K562 (cell line): Measurements from ENCODE around the gene MRPS18B. TPM values are rescaled to one million over a fixed set of nuclear protein-coding genes. Genes with fewer than 3 reads are reported as not detected.

Experiments
- ATF7 ChIP-seq: fragments of 450-650 bp; IDR thresholded peaks from 2 replicates; pipeline ENCODE4 v1.7.1; 2014; ENCODE audit warnings: mild to moderate bottlenecking, moderate library complexity
- CTBP1 ChIP-seq: fragments of 450-650 bp; IDR thresholded peaks from 2 replicates; pipeline ENCODE4 v1.6.1; 2016; ENCODE audit warnings: borderline replicate concordance
- ETS2 ChIP-seq: IDR thresholded peaks from 2 replicates; pipeline ENCODE4 v1.6.1; 2016; ENCODE audit warnings: borderline replicate concordance, missing genetic modification characterization, mild to moderate bottlenecking, moderate library complexity, missing compliant biosample characterization; ENCODE audit not compliant: poor library complexity, severe bottlenecking
- FOXP1 ChIP-seq: sonication (generic); formaldehyde crosslinking; IDR thresholded peaks from 2 replicates; pipeline ENCODE4 v1.8.0; 2022; ENCODE audit warnings: mild to moderate bottlenecking, missing genetic modification reagents
- HCFC1 ChIP-seq: IDR thresholded peaks from 2 replicates; pipeline ENCODE4 v1.6.1; 2012; ENCODE audit warnings: low read depth, low read length, improper control_type of control experiment
- HIVEP1 ChIP-seq: fragments of 250-450 bp; sonication (Bioruptor Pico); IDR thresholded peaks from 2 replicates; pipeline ENCODE4 v1.4.0; 2020; ENCODE audit warnings: mild to moderate bottlenecking
- HMG20B ChIP-seq: fragments of 250-450 bp; sonication (Bioruptor Pico); IDR thresholded peaks from 2 replicates; pipeline ENCODE4 v1.5.0; 2021; ENCODE audit warnings: mild to moderate bottlenecking
- HNRNPUL1 ChIP-seq: fragments of 200-400 bp; formaldehyde crosslinking; IDR thresholded peaks from 2 replicates; pipeline ENCODE4 v1.6.1; 2017; ENCODE audit warnings: low read length
- KDM1A ChIP-seq, 2 experiments: fragments of 450-650 bp; IDR thresholded peaks; 2 replicates each; pipeline ENCODE4 v1.6.1; 2016; ENCODE audit warnings: mild to moderate bottlenecking in 2 of 2
- MCM3 ChIP-seq: fragments of 450-650 bp; IDR thresholded peaks from 2 replicates; pipeline ENCODE4 v1.6.1; 2016
- NR3C1 ChIP-seq: sonication (generic); formaldehyde crosslinking; IDR thresholded peaks from 2 replicates; pipeline ENCODE4 v1.8.1; 2022; ENCODE audit warnings: missing genetic modification reagents
- RBM25 ChIP-seq: fragments of 200-400 bp; formaldehyde crosslinking; IDR thresholded peaks from 2 replicates; pipeline ENCODE4 v1.6.1; 2018; ENCODE audit warnings: low read length, low read depth, moderate library complexity; ENCODE audit not compliant: severe bottlenecking
- RFX5 ChIP-seq: IDR thresholded peaks from 2 replicates; pipeline ENCODE4 v1.6.1; 2011; ENCODE audit warnings: low read depth, mild to moderate bottlenecking, improper control_type of control experiment, low read length
- SMARCA4 ChIP-seq: fragments of 450-650 bp; IDR thresholded peaks from 2 replicates; pipeline ENCODE4 v1.6.1; 2016
- SUPT5H ChIP-seq: fragments of 450-650 bp; IDR thresholded peaks from 2 replicates; pipeline ENCODE4 v1.6.1; 2016
- U2AF2 ChIP-seq: fragments of 200-400 bp; formaldehyde crosslinking; optimal IDR thresholded peaks from 2 replicates; pipeline ENCODE3; 2017; ENCODE audit warnings: low read depth, mild to moderate bottlenecking, low read length
- ZC3H8 ChIP-seq: fragments of 450-650 bp; IDR thresholded peaks from 2 replicates; pipeline ENCODE4 v1.6.1; 2017
- ZNF121 ChIP-seq: sonication (generic); formaldehyde crosslinking; conservative IDR thresholded peaks from 2 replicates; pipeline ENCODE4 v1.8.0; 2022; ENCODE audit warnings: missing genetic modification reagents
- ZNF133 ChIP-seq: fragments of 250-450 bp; sonication (Bioruptor Pico); IDR thresholded peaks from 2 replicates; pipeline ENCODE4 v1.4.0; 2020; ENCODE audit warnings: mild to moderate bottlenecking
- ZNF24 ChIP-seq: fragments of 450-650 bp; IDR thresholded peaks from 2 replicates; pipeline ENCODE4 v1.6.1; 2016
- ZNF280B ChIP-seq: fragments of 250-450 bp; sonication (Bioruptor Pico); IDR thresholded peaks from 2 replicates; pipeline ENCODE4 v1.5.1; 2021; ENCODE audit warnings: mild to moderate bottlenecking
- ZNF282 ChIP-seq: sonication (generic); formaldehyde crosslinking; IDR thresholded peaks from 2 replicates; pipeline ENCODE4 v1.8.1; 2023; ENCODE audit warnings: missing genetic modification reagents
- ZNF41 ChIP-seq: fragments of 250-450 bp; sonication (Bioruptor Pico); conservative IDR thresholded peaks from 2 replicates; pipeline ENCODE4 v1.4.0; 2020; ENCODE audit warnings: mild to moderate bottlenecking
- ZNF507 ChIP-seq: conservative IDR thresholded peaks from 2 replicates; pipeline ENCODE4 v1.6.1; 2017; ENCODE audit warnings: missing genetic modification characterization, missing compliant biosample characterization
- ZNF764 ChIP-seq: fragments of 250-450 bp; sonication (Bioruptor Pico); IDR thresholded peaks from 2 replicates; pipeline ENCODE4 v1.4.0; 2020; ENCODE audit warnings: low read depth, mild to moderate bottlenecking, moderate library complexity
- polyA plus RNA-seq, 8 experiments: library from polyadenylated mRNA; depleted of rRNA in 4 of 8; stranded (reverse) in 5 of 8; unstranded in 3 of 8; fragments of >200 nt; fragmentation: Nextera tagmentation in 2 of 8; fragmentation: Illumina TruSeq in 1 of 8; extraction: Ambion mirVana in 2 of 8; extraction: Trizol in 1 of 8; gene quantifications; 2 replicates each; pipeline versions ENCODE4 v1.2.1 to v1.2.3, GENCODE V29; 2011 to 2014; ENCODE audit warnings: inconsistent platforms in 1 of 8, missing spikeins in 1 of 8
- total RNA-seq, 7 experiments: library from RNA; depleted of rRNA in 6 of 7; stranded (reverse); fragments of >200 nt in 6 of 7; fragmentation: Illumina TruSeq in 2 of 7; extraction: Trizol in 2 of 7; gene quantifications; 2 replicates each; pipeline versions ENCODE4 v1.2.1 to v1.2.3, GENCODE V29; 2011 to 2021; ENCODE audit warnings: low replicate concordance in 1 of 7
- TF ChIP-seq, protein P1 (sequence below): fragments of 250-450 bp; sonication (Bioruptor Pico); IDR thresholded peaks from 2 replicates; pipeline ENCODE4 v1.9.0; 2021; ENCODE audit warnings: mild to moderate bottlenecking
- TF ChIP-seq, protein P2 (sequence below), 2 experiments: fragments of 450-650 bp; IDR thresholded peaks; 2 replicates each; pipeline ENCODE4 v1.6.1; 2016
- TF ChIP-seq, protein P3 (sequence below): fragments of 450-650 bp; formaldehyde crosslinking; IDR thresholded peaks from 2 replicates; pipeline ENCODE4 v1.4.0; 2020; ENCODE audit warnings: mild to moderate bottlenecking, mixed read lengths

MRPS18B gene
- total and polyA plus RNA-seq, 9 of the 15 experiments (the other 6 are each of a cell fraction or from before 2014, with no cell fraction given): 132 to 383 (median 178) TPM

DNA sequence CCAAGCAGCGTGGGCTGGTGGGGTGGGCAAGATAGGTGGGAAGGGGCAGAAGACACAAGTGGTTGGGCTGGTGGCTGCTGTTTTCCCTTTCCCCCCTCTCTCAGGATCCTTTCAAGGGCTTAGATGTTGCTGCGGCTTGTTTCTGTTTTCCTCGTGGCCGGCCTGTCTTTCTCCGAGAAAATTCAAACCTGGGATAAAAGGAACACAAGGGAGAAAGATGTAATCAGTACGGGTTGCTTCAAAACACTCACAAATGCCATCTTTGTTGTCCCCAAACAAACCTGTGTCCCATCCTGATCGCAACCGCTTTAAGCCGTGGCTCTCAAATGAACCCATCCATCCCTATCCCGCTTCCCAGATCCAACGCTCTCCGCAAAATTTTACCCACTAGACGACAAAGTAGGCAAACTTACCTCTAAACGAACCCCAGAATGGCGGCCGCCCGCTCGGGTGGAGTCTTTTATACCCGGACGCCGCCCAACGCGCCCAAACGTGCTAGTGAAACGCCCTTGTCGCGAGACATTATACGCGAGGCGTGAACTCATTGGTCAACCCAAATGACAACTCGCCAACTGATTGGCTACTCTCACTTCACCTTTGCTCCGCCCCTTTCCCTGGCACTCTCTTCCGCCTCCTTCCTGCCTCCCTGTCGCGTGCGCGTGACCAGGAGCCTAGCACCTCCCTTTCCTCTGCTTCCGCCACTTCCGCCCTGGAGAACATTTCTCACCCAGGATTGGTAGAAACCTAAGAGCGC lies 652 bp upstream of the MRPS18B start, which contains the start of gene PPP1R10 (continued):
- TF ChIP-seq ATF7 (no peak), MCM3 (no peak), HCFC1 (peak; percentile 67; the same call in 1 of the 2 replicates), HNRNPUL1 (no peak; the same call in none of the 2 replicates), ZNF133 (CRISPR knock-in tag) (0 out of 2 replicates have a peak, but pooled peaks have one; percentile 21), ZNF507 (tag) (no peak), HMG20B (CRISPR knock-in tag) (peak; percentile 95; the same call in 1 of the 2 replicates), ZNF24 (no peak), KDM1A (IDR thresholded peaks at IDR 0.05) (no peak), ETS2 (no peak), ZNF282 (CRISPR knock-in tag) (no peak), ZC3H8 (peak; percentile 73; the same call in 1 of the 2 replicates), ZNF764 (CRISPR knock-in tag) (no peak), SMARCA4 (peak; percentile 42), ZNF280B (0 out of 2 replicates have a peak, but pooled peaks have one; percentile 5), RBM25 (peak; percentile 76), HIVEP1 (CRISPR knock-in tag) (peak; percentile 56; the same call in 1 of the 2 replicates), ZNF41 (CRISPR knock-in tag) (peak; percentile 82), SUPT5H (peak; percentile 100), RFX5 (no peak), ZNF121 (CRISPR knock-in tag) (no peak), NR3C1 (CRISPR knock-in tag) (no peak), FOXP1 (peak; percentile 26; the same call in 1 of the 2 replicates), CTBP1 (no peak), U2AF2 (no peak)
- TF ChIP-seq, protein P1, sequence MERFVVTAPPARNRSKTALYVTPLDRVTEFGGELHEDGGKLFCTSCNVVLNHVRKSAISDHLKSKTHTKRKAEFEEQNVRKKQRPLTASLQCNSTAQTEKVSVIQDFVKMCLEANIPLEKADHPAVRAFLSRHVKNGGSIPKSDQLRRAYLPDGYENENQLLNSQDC: peak; percentile 97
- TF ChIP-seq, protein P2, sequence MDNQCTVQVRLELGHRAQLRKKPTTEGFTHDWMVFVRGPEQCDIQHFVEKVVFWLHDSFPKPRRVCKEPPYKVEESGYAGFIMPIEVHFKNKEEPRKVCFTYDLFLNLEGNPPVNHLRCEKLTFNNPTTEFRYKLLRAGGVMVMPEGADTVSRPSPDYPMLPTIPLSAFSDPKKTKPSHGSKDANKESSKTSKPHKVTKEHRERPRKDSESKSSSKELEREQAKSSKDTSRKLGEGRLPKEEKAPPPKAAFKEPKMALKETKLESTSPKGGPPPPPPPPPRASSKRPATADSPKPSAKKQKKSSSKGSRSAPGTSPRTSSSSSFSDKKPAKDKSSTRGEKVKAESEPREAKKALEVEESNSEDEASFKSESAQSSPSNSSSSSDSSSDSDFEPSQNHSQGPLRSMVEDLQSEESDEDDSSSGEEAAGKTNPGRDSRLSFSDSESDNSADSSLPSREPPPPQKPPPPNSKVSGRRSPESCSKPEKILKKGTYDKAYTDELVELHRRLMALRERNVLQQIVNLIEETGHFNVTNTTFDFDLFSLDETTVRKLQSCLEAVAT (IDR thresholded peaks at IDR 0.05): peak; percentile 99
- TF ChIP-seq, protein P3, sequence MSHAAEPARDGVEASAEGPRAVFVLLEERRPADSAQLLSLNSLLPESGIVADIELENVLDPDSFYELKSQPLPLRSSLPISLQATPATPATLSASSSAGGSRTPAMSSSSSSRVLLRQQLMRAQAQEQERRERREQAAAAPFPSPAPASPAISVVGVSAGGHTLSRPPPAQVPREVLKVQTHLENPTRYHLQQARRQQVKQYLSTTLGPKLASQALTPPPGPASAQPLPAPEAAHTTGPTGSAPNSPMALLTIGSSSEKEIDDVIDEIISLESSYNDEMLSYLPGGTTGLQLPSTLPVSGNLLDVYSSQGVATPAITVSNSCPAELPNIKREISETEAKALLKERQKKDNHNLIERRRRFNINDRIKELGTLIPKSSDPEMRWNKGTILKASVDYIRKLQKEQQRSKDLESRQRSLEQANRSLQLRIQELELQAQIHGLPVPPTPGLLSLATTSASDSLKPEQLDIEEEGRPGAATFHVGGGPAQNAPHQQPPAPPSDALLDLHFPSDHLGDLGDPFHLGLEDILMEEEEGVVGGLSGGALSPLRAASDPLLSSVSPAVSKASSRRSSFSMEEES (CRISPR knock-in tag): peak; percentile 61; the same call in 1 of the 2 replicates
